Keratinocyte (primary cell): Measurements from ENCODE around the gene MRGPRF. TPM values are rescaled to one million over a fixed set of nuclear protein-coding genes. Genes with fewer than 3 reads are reported as not detected.

ENCODE experiments used
- DNase-seq: peaks from one replicate; pipeline ENCODE4 v3.0.0-alpha.2; 2011; ENCODE audit warnings: low read depth, missing footprints, low spot score
- FAIRE-seq: peaks from 2 replicates; lab custom pipeline; 2011; peaks lifted over from hg19 to GRCh38; lab: Jason Lieb, UNC
- H2AFZ ChIP-seq: 2 replicates; pipeline ENCODE4 v1.6.0; 2012; ENCODE audit warnings: low read length, control low read depth, inconsistent platforms; ENCODE audit not compliant: control insufficient read depth
- H3K27ac ChIP-seq: 2 replicates; pipeline ENCODE4 v1.5.1; 2011; ENCODE audit warnings: low read length; ENCODE audit not compliant: control insufficient read depth, insufficient read depth
- H3K27me3 ChIP-seq: 3 replicates; pipeline ENCODE4 v1.6.0; 2011; ENCODE audit warnings: low read length; ENCODE audit not compliant: control insufficient read depth, insufficient read depth; ENCODE audit errors: extremely low read depth
- H3K36me3 ChIP-seq, 2 experiments: 2 replicates in 1 of 2; 3 replicates in 1 of 2; pipeline ENCODE4 v1.5.1; 2011; ENCODE audit warnings: low read length in 2 of 2, mild to moderate bottlenecking in 1 of 2; ENCODE audit not compliant: control insufficient read depth in 2 of 2, insufficient read depth in 2 of 2; ENCODE audit errors: extremely low read depth in 1 of 2
- H3K4me1 ChIP-seq: 3 replicates; pipeline ENCODE4 v1.5.1; 2011; ENCODE audit warnings: low read length; ENCODE audit not compliant: control insufficient read depth, insufficient read depth; ENCODE audit errors: extremely low read depth
- H3K4me2 ChIP-seq: 3 replicates; pipeline ENCODE4 v1.6.0; 2011; ENCODE audit warnings: low read depth, low read length; ENCODE audit not compliant: control insufficient read depth, insufficient read depth; ENCODE audit errors: extremely low read depth
- H3K4me3 ChIP-seq, 3 experiments: fragments of 200-600 bp in 1 of 3; sonication (generic) in 1 of 3; 2 replicates in 2 of 3; 3 replicates in 1 of 3; pipeline ENCODE4 v1.5.1; 2011 to 2016; ENCODE audit warnings: low read length in 3 of 3, mild to moderate bottlenecking in 3 of 3, control low read depth in 2 of 3, inconsistent platforms in 1 of 3, low read depth in 1 of 3, mixed read lengths in 1 of 3, mixed run types in 1 of 3, moderate library complexity in 1 of 3; ENCODE audit not compliant: control insufficient read depth in 2 of 3, insufficient read depth in 2 of 3; ENCODE audit errors: extremely low read depth in 1 of 3
- H3K79me2 ChIP-seq: 2 replicates; pipeline ENCODE4 v1.6.0; 2012; ENCODE audit warnings: low read length; ENCODE audit not compliant: control insufficient read depth, insufficient read depth
- H3K9ac ChIP-seq: 3 replicates; pipeline ENCODE4 v1.6.0; 2011; ENCODE audit warnings: low read length; ENCODE audit not compliant: control insufficient read depth, insufficient read depth; ENCODE audit errors: extremely low read depth
- H3K9me1 ChIP-seq: 3 replicates; pipeline ENCODE4 v1.6.0; 2011; ENCODE audit warnings: low read length; ENCODE audit not compliant: control insufficient read depth, insufficient read depth; ENCODE audit errors: extremely low read depth
- H3K9me3 ChIP-seq: 2 replicates; pipeline ENCODE4 v1.5.1; 2012; ENCODE audit warnings: low read depth, low read length; ENCODE audit not compliant: control insufficient read depth
- H4K20me1 ChIP-seq: 3 replicates; pipeline ENCODE4 v1.6.0; 2011; ENCODE audit warnings: low read length; ENCODE audit not compliant: control insufficient read depth, insufficient read depth; ENCODE audit errors: extremely low read depth
- EZH2 ChIP-seq: IDR thresholded peaks from one replicate; pipeline ENCODE4 v1.6.1; 2012; ENCODE audit warnings: inconsistent platforms, mild to moderate bottlenecking, low read length, moderate library complexity
- dilution Hi-C: fragments of 300-500 bp; cut with MboI; formaldehyde crosslinking; loops from one replicate; pipeline ENCODE4 v1.7.0; 2020; ENCODE audit warnings: low sequenced_read_pairs; ENCODE audit not compliant: extremely low pct_ligation_motif_present
- polyA plus RNA-seq, 5 experiments: library from polyadenylated mRNA; depleted of rRNA in 3 of 5; stranded (reverse) in 3 of 5; stranded (forward) in 1 of 5; unstranded in 1 of 5; fragments of >200 nt; gene quantifications; 1 replicate in 1 of 5; 2 replicates in 3 of 5; 3 replicates in 1 of 5; pipeline versions ENCODE4 v1.2.1 to v1.2.3, GENCODE V29; 2011 to 2012; ENCODE audit warnings: missing spikeins in 2 of 5, low read depth in 1 of 5, low replicate concordance in 1 of 5
- TF ChIP-seq, protein P1 (sequence below), 3 experiments: IDR thresholded peaks in 1 of 3; conservative IDR thresholded peaks in 1 of 3; optimal IDR thresholded peaks in 1 of 3; 2 replicates in 2 of 3; 3 replicates in 1 of 3; pipeline versions ENCODE3 to v1.5.1; 2011; ENCODE audit warnings: low read length in 3 of 3, mild to moderate bottlenecking in 3 of 3, moderate library complexity in 2 of 3, control low read depth in 1 of 3, inconsistent platforms in 1 of 3; ENCODE audit not compliant: insufficient read depth in 2 of 3; ENCODE audit errors: extremely low read depth in 1 of 3

The MRGPRF gene
- polyA plus RNA-seq, 1 donor (not counting 4 experiments of a cell fraction or from before 2014, with no cell fraction given): not detected

DNA sequence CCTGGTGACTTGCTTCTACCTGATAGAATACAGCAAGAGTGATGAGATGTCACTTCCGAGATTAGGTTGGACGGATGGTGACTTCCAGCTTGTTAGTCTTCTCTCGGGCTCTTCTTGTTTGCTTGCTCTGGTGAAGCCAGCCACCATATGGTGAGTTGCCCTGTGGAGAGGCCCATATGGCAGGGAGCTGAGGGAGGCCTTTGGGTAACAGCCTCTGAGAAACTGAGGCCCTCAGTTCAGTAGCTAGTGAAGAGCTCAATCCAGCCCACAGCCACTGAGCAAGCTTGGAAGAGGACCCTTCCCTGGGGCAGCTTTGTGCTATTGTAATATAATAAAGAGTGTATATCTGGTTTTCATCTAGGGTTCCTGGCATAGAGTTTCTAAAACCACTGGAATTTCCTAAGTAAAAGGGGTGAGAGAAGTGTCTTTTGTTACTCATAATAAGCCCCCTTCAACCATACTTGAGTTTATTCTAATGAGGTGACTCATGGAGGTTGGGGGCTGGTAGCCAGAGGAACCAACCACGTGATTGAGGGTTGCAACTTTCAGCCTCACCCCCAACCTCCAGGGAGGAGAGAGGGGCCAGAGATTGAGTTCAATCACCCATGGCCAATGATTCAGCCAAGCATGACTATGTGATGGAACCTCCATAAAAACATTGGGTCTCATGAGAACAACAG, 27.7 kb upstream of the MRGPRF start:
- FAIRE-seq (no peak), DNase-seq (no peak)
- Histone ChIP-seq H3K4me3 (no peak overlapping the region), H3K79me2 (no peaks in the 10 kb centered on the region), H3K27me3 (peaks cover 8% of the 10 kb centered on the region), H3K4me2 (no peak overlapping the region), H3K9me3 (no peaks in the 10 kb centered on the region), H3K27ac (no peak overlapping the region), H3K4me1 (no peaks in the 10 kb centered on the region), H4K20me1 (no peaks in the 10 kb centered on the region), H2AFZ (no peak overlapping the region), H3K9me1 (no peaks in the 10 kb centered on the region), H3K36me3 (no peaks in the 10 kb centered on the region), H3K9ac (no peak overlapping the region)
- TF ChIP-seq EZH2: no peak
- TF ChIP-seq, protein P1, sequence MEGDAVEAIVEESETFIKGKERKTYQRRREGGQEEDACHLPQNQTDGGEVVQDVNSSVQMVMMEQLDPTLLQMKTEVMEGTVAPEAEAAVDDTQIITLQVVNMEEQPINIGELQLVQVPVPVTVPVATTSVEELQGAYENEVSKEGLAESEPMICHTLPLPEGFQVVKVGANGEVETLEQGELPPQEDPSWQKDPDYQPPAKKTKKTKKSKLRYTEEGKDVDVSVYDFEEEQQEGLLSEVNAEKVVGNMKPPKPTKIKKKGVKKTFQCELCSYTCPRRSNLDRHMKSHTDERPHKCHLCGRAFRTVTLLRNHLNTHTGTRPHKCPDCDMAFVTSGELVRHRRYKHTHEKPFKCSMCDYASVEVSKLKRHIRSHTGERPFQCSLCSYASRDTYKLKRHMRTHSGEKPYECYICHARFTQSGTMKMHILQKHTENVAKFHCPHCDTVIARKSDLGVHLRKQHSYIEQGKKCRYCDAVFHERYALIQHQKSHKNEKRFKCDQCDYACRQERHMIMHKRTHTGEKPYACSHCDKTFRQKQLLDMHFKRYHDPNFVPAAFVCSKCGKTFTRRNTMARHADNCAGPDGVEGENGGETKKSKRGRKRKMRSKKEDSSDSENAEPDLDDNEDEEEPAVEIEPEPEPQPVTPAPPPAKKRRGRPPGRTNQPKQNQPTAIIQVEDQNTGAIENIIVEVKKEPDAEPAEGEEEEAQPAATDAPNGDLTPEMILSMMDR (optimal IDR thresholded peaks at IDR 0.05 in 1 of 3, IDR thresholded peaks at IDR 0.05 in 1 of 3, conservative IDR thresholded peaks at IDR 0.05 in 1 of 3; ENCODE audit: extremely low read depth in 1 of 3, insufficient read depth in 2 of 3, low read length in 3 of 3): no peak
- dilution Hi-C loops: no loop called here

DNA sequence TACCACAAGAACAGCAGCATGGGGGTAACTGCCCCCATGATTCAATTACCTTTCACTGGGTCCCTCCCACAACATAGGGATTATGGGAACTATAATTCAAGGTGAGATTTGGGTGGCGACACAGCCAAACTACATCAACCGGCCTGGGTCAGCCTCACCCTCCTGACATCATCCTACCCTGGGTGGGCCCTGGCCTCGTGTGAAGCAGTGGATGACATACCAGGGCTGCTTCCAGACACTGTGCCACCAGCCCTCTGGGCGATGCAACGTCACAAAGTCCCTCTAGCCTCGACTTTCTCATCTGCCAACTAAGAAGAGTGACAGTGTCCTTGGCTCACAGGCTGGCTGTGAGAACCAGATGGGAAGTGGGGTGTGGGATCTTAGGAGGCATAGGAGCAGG, 27.0 kb upstream of the MRGPRF start:
- TF ChIP-seq EZH2: no peak
- TF ChIP-seq, protein P1 (optimal IDR thresholded peaks at IDR 0.05 in 1 of 3, IDR thresholded peaks at IDR 0.05 in 1 of 3, conservative IDR thresholded peaks at IDR 0.05 in 1 of 3; ENCODE audit: extremely low read depth in 1 of 3, insufficient read depth in 2 of 3, low read length in 3 of 3): no peak
- no peaks in the 10 kb centered on the region for H3K79me2 ChIP-seq
- H3K9ac ChIP-seq: no peak overlapping the region
- H3K27me3 ChIP-seq: peaks cover 8% of the 10 kb centered on the region
- H3K4me2 ChIP-seq: no peak overlapping the region
- DNase-seq: no peak
- no peak overlapping the region for H3K4me3 ChIP-seq
- H3K4me1 ChIP-seq: no peaks in the 10 kb centered on the region
- no peaks in the 10 kb centered on the region for H4K20me1 ChIP-seq
- no peak overlapping the region for H3K27ac ChIP-seq
- H2AFZ ChIP-seq: no peak overlapping the region
- no peak for FAIRE-seq
- no peaks in the 10 kb centered on the region for H3K36me3 ChIP-seq
- no peaks in the 10 kb centered on the region for H3K9me1 ChIP-seq
- dilution Hi-C loops: no loop called here
- H3K9me3 ChIP-seq: no peaks in the 10 kb centered on the region
